Activated CD8-positive, alpha-beta T cell treated with anti-CD3 and anti-CD28 coated beads for 36 hours (primary cell): ENCODE data around the gene CRYAB. TPM values are rescaled to one million over a fixed set of nuclear protein-coding genes. Genes with fewer than 3 reads are reported as not detected.

ENCODE experiments used
- ATAC-seq: fragments of 200-7000 bp; cut with Tn5 transposase; one replicate; pipeline ENCODE4 v1.10.0; 2021; ENCODE audit warnings: mild to moderate bottlenecking, moderate library complexity
- CTCF ChIA-PET: fragments of 350-600 bp; sonication (Branson Sonifier 250); formaldehyde crosslinking; loops from one replicate; lab custom pipeline; 2021; ENCODE audit warnings: antibody characterized with exemption; lab: Charles Lee
- POLR2A ChIA-PET: fragments of 350-600 bp; sonication (Branson Sonifier 250); formaldehyde crosslinking; loops from one replicate; lab custom pipeline; 2021; ENCODE audit warnings: antibody characterized with exemption; lab: Charles Lee
- DNase-seq: peaks from one replicate; pipeline ENCODE4 v3.0.0-alpha.2; 2020
- H3K27ac Mint-ChIP-seq: one replicate; pipeline ENCODE4 v1.8.0; 2021; ENCODE audit warnings: mild to moderate bottlenecking, mixed read lengths
- H3K27me3 Mint-ChIP-seq: one replicate; pipeline ENCODE4 v1.8.0; 2021; ENCODE audit warnings: mixed read lengths
- H3K36me3 Mint-ChIP-seq: one replicate; pipeline ENCODE4 v1.8.0; 2021; ENCODE audit warnings: low read depth, mixed read lengths
- H3K4me1 Mint-ChIP-seq: one replicate; pipeline ENCODE4 v1.8.0; 2021; ENCODE audit warnings: low read depth, mixed read lengths
- H3K4me3 Mint-ChIP-seq: one replicate; pipeline ENCODE4 v1.8.0; 2021; ENCODE audit warnings: mild to moderate bottlenecking, moderate library complexity, mixed read lengths
- H3K9me3 Mint-ChIP-seq: one replicate; pipeline ENCODE4 v1.8.0; 2021; ENCODE audit warnings: mixed read lengths
- CTCF ChIP-seq: fragments of 200-600 bp; IDR thresholded peaks from one replicate; pipeline ENCODE4 v1.8.0; 2022; ENCODE audit warnings: antibody characterized with exemption, mild to moderate bottlenecking
- intact Hi-C: fragments of 100-400 bp; cut with micrococcal nuclease; formaldehyde crosslinking; loops from one replicate; pipeline ENCODE4 v1.10.0; 2022
- total RNA-seq, 2 experiments: library from RNA; stranded (reverse); gene quantifications; one replicate each; pipeline ENCODE4 v1.2.3, GENCODE V29; 2021

CRYAB gene
- total RNA-seq, 2 experiments from 2014 or later: not detected

DNA sequence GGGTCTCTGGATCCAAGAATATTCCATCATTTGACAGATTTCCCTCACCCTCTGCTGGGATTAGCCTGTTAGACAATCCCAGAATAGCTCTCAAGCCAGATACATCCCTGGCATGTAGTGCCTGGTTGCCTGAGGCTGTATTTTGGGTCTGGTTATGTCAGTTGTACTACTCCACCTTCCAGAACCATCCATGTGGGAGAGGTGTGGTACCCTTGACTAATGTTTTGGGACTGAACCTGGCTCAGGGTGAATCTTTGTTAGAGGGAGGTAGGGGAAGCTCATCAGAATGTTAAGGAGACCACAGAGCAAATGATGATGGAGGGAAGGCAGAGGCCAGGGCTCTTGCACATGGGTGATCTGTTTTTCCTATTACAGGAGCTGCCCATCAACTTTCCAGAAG lies 12.4 kb upstream of the CRYAB start:
- CTCF ChIA-PET: interaction anchor here (1.3 to 2.0 kb wide), 2 partner anchors 8 to 43 kb away, joined by 3 to 6 read pairs; no protein-coding TSS in a partner anchor
- intact Hi-C loops: no loop called here
- Mint-ChIP-seq H3K27me3 (peaks cover 1% of the 10 kb centered on the region), H3K36me3 (no peaks in the 10 kb centered on the region), H3K4me3 (no peak overlapping the region), H3K4me1 (peaks cover 21% of the 10 kb centered on the region), H3K27ac (no peak overlapping the region), H3K9me3 (no peaks in the 10 kb centered on the region)
- POLR2A ChIA-PET: interaction anchor here (0.8 kb wide), 1 partner anchor 8 kb away, joined by 3 read pairs; no protein-coding TSS in a partner anchor
- no peak for TF ChIP-seq CTCF
- ATAC-seq: no peak
- no peak for DNase-seq

GRCh38 chr11:111923351-111923788 lies 11.8 kb upstream of the CRYAB start:
- intact Hi-C loops: no loop called here
- no peak for TF ChIP-seq CTCF
- no peaks in the 10 kb centered on the region for H3K9me3 Mint-ChIP-seq
- no peaks in the 10 kb centered on the region for H3K36me3 Mint-ChIP-seq
- no peak overlapping the region for H3K4me3 Mint-ChIP-seq
- H3K27ac Mint-ChIP-seq: peak overlapping the region; percentile 44
- H3K27me3 Mint-ChIP-seq: peaks cover 1% of the 10 kb centered on the region
- peaks cover 21% of the 10 kb centered on the region for H3K4me1 Mint-ChIP-seq
- ATAC-seq: no peak
- DNase-seq: no peak
- POLR2A ChIA-PET: interaction anchor here (0.8 kb wide), 1 partner anchor 8 kb away, joined by 3 read pairs; no protein-coding TSS in a partner anchor
- CTCF ChIA-PET: interaction anchor here (0.7 to 2.0 kb wide), 2 partner anchors 8 to 13 kb away, joined by 3 to 6 read pairs; no protein-coding TSS in a partner anchor

DNA sequence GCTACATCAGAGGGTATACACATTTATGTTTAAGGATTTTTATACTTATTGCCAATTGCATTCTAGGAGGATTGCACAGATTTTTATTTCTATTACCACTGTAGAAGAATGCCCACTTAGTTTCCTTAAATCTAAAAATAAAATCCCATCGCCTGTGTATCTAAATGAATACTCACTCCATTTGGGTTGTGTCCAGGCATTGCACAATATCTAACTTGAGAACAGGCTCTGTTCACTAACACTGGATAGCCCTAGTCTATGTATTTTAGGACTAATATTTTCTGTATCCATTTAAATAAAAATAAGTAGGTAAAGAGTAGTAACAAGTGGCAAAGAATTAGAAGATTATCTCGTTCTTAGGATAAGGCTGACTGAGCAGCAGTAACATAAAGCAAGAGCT lies 11.2 kb upstream of the CRYAB start:
- no peak for DNase-seq
- intact Hi-C loops: no loop called here
- Mint-ChIP-seq H3K4me3 (no peak overlapping the region), H3K27ac (no peak overlapping the region), H3K4me1 (peaks cover 19% of the 10 kb centered on the region), H3K9me3 (no peaks in the 10 kb centered on the region), H3K36me3 (no peaks in the 10 kb centered on the region), H3K27me3 (peaks cover 1% of the 10 kb centered on the region)
- POLR2A ChIA-PET: no interaction called here
- TF ChIP-seq CTCF: no peak
- CTCF ChIA-PET: interaction anchor here (0.7 to 2.0 kb wide), 2 partner anchors 9 to 13 kb away, joined by 3 to 6 read pairs; no protein-coding TSS in a partner anchor
- ATAC-seq: no peak

DNA sequence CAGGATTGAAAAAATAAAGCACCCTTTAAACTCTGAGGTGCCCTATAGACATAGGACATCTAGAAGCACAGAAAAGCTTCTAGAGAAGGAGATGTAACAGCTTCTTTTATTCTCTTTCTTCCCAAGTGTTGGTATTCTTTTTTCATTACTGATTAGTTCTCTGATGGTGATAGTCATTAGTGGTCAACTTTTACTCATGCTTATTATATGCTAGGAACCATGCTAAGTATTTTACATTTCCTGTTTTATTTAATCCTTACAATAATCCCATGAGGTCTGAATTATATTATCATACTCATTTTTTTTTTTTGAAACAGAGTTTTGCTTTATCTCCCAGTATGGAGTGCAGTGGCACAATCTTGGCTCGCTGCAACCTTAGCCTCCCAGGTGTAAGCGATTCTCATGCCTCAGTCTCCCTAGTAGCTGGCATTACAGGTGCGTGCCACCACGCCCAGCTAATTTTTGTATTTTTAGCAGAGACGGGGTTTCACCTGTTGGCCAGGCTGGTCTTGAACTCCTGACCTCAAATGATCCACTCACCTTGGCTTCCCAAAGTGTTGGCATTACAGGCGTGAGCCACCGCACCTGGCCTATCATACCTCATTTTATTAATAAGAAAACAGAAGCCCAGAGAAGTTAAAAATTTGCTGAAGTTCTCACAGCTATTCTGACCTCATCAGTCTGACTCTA lies 10.1 kb upstream of the CRYAB start:
- no peak for ATAC-seq
- intact Hi-C loops: no loop called here
- peaks cover 5% of the 10 kb centered on the region for H3K27me3 Mint-ChIP-seq
- TF ChIP-seq CTCF: no peak
- ChIA-PET CTCF (interaction anchor here (2.0 kb wide), 1 partner anchor 10 kb away, joined by 6 read pairs; no protein-coding TSS in a partner anchor), POLR2A (no interaction called here)
- H3K36me3 Mint-ChIP-seq: no peaks in the 10 kb centered on the region
- H3K9me3 Mint-ChIP-seq: no peaks in the 10 kb centered on the region
- H3K27ac Mint-ChIP-seq: no peak overlapping the region
- H3K4me1 Mint-ChIP-seq: peaks cover 14% of the 10 kb centered on the region
- no peak for DNase-seq
- H3K4me3 Mint-ChIP-seq: no peak overlapping the region

DNA sequence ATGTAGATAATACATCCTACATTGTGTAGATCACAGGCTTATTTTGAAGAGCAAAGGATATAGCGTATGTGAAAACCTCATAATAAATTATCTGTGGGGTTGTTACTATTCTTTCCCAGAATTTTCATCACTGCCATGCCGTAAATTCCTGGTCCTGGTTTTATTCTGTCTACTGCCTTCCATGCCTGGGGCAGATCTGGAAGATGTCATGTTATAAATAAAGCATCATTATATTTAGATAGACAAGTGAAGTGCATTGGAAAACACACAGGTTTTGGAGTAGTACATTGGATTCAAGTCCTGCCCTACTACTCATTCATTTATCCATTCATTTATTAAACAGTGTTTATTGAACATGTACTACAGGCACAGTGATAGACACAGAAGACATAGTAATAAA lies 9.3 kb upstream of the CRYAB start:
- no peak for DNase-seq
- Mint-ChIP-seq H3K4me3 (no peak overlapping the region), H3K27ac (no peak overlapping the region), H3K36me3 (no peaks in the 10 kb centered on the region), H3K27me3 (peaks cover 11% of the 10 kb centered on the region), H3K9me3 (no peaks in the 10 kb centered on the region), H3K4me1 (peaks cover 9% of the 10 kb centered on the region)
- intact Hi-C loops: no loop called here
- POLR2A ChIA-PET: interaction anchor here (0.9 kb wide), 1 partner anchor 339 kb away, joined by 3 read pairs; no protein-coding TSS in a partner anchor
- TF ChIP-seq CTCF: no peak
- ATAC-seq: no peak
- CTCF ChIA-PET: no interaction called here
